ENCODE data around the gene OR51I2. TPM values are rescaled to one million over a fixed set of nuclear protein-coding genes. Genes with fewer than 3 reads are reported as not detected.

Gene OR51I2, protein sequence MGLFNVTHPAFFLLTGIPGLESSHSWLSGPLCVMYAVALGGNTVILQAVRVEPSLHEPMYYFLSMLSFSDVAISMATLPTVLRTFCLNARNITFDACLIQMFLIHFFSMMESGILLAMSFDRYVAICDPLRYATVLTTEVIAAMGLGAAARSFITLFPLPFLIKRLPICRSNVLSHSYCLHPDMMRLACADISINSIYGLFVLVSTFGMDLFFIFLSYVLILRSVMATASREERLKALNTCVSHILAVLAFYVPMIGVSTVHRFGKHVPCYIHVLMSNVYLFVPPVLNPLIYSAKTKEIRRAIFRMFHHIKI
- not detected for polyA plus RNA-seq (2013, experiment 1 of 2; ENCODE audit: insufficient read length)
- not detected for polyA plus RNA-seq (2013, experiment 2 of 2; ENCODE audit: insufficient read length)

DNA sequence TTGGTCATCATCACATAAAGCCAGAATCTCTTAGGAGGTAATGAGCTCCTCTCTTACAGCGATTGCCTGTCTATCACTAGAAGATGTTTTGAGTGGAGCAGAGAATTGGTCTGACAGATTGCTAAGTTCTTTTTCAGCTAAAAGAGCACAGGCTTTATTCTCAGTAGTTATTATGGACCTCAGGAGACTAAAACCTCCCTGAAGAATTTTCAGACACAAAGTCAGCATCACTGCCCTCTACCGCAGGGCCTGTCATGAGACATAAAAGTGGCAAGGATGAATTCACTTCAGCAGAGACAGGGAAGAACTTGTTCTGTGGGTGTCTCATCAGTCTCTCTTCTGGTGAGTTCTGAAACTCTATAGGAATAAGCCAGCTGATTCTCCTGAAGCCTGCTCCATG is at the start of gene OR51I2:
OR51I2 (plus strand) TSS at position 301 of the 400 bp plus-strand sequence. CDS start 4,166 bp downstream, outside the sequence.
- DNase-seq = no peak

DNA sequence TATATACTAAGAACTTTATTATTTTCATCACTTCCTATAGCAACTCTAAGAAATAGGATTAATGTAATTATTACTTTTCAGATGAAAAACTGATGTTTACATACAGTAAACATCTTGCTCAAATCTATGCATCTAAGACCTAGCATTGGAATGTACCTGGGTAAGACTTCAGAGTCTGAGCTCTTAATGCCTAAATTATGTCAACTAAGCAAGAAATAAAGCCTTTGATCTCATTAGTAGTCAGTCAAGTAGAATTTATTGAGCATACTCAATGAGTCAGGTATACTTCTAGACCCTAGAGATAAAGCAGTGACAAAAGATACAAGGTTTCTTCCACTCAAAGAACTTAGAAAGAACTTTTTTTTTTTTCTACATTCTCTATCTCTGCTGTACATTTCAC is 44.0 kb upstream of the OR51I2 start:
- DNase-seq = no peak

DNA sequence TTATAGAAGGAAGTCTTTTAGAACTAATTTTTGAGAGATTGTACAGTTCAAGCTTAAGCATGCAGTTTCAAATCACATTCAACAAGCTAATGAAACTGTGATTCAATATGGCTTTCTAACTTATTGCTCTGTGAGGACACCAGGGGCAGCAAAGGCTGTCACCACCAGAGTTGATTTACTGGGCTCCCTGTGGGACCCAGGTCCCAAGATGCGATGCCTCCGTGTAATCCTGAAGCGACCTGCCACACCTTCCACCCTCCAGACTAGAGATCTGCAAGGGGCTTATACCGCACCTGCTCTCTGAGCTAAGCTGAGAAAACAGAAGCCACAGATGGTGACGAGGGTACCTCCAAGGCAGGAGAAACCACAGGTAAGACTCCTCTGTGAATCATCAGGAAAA is 28.1 kb upstream of the OR51I2 start:
- no peak for DNase-seq

DNA sequence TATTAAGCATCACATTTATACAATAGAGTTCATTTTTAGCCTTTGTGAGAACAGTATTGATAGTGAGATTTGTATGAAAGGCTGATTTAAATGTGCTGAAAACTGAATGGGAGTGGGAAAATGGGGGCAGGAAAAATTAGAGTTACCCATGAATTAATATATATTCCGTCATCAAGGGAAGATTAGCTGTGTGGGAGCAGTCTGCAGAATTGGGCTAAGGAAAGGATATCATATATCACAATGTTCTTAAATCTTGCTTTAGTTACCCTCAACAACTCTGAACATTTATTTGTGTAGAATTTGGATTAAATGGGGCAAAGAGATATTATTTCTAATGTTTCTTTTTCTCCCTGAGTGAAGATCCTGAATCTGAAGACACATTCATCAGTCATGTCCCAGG is 27.3 kb upstream of the OR51I2 start, which contains the start of gene OR51Q1:
OR51Q1 (plus strand) TSS at position 301 of the 400 bp plus-strand sequence; CDS start at position 391, 90 bp downstream.
- no peak for DNase-seq

DNA sequence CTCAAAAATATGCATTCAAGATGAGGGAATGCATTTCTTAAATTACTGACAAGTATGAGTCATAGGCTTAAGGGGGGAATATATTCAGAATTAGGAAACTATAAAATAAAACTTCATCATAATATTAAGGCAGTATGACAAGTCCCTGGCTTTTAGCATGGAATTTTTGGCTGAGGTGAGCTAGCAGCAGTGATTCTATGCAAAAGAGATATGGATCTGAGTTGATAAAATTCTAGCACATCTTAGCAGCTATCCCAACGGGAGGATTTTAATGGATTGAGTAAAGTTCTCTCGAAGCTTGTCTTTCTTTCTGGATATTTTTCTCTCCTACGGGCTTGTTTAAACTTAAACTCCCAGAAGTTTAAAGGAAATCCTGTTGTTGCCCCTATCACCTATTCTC is 26.0 kb upstream of the OR51I2 start:
- no peak for DNase-seq

DNA sequence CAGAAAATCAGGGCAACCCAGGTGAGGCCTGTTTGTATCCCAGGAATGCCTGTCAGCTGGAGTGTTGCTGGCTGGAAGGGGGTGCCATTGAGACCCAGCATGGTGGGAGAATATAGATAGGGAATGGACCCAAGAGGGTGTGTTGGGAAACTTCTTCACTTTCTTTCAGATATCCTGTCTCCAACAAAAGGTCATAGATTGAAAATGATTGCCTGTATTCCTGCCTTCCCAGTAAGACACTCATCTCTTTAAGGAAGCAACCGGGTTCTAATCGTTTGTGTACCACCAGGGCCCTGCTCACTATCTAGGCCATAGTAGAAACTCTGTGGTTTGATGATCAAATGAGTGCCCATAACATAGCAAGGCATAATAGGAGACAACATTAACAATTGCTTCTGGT is 7.7 kb upstream of the OR51I2 start, which contains the start of gene OR51I1:
OR51I1 (minus strand) TSS at position 101 of the 400 bp plus-strand sequence; CDS start at position 101, 0 bp downstream.
- DNase-seq = no peak

DNA sequence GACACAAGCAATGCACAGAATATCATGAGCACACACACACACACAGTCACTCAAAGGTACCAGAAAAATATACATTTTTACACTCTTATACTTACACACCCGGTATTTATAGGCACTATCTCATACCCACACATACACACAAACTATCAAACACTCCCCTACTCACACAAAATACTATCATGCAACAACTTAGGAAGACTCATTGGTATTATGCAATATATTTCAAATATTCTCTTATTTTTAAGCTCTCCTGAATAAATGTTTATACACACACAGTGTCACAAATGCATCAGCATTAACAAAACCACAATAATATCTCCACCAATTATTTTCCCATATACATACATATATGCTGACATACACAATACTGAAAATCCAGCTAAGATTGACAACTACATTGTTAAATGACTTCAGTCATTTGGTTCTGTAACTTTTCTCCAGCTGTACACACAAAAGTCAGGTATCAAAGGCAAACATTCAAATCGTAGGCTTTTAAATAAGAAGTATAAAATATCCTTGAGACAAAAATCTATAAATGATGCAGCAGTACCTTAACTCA is 5.2 kb upstream of the OR51I2 start:
- no peak for DNase-seq

DNA sequence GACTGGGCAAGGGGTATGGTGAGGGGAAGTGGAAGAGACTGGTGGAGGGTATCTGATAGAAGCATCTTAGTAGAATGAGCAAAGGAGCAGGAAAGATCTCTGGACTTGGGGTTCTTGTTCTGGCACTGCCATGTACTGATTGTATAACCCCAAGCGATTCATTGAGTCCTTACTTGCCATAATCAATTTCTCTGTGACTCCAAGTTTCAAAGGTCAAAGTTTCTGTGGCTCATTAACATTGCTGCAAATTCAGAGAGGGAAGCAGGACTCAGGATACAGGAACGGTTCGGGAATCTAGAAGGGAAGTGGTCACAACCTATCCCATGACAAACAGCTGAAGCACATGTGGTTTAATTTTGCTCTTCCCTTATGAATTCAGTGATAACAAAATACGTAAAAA is 309 bp downstream of the OR51I2 start:
- DNase-seq = no peak

DNA sequence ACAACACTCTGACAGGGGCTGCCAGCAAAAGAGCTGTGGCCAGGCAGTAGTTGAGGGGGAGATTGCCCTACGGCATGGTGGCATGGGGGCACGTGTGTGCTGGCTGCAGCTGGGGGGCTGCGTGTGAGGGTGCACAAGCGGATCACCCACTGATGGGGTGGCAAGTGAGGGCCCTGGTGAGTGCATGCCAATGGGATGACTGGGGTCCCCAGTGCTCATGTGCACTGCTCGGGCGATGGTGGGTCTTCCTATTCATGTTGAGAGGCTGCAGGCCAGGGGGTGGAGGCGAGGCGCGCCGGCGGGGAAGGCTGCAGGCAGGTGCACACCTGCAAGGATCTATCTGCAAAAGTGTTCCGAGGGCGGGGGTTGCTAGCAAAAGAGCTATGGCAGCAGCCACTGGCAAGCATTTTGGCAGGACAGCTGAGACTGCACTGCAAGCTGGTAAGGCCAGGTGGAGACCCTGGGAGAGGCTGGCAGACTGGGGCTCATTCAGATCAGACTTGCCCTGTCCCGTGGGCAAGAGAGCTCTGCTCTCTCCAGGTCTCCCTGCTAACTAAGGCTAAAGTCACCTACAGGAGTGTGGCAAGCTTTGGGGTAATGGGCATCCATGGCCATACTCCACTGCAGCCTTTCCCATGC is 12.0 kb downstream of the OR51I2 start:
- no peak for DNase-seq

DNA sequence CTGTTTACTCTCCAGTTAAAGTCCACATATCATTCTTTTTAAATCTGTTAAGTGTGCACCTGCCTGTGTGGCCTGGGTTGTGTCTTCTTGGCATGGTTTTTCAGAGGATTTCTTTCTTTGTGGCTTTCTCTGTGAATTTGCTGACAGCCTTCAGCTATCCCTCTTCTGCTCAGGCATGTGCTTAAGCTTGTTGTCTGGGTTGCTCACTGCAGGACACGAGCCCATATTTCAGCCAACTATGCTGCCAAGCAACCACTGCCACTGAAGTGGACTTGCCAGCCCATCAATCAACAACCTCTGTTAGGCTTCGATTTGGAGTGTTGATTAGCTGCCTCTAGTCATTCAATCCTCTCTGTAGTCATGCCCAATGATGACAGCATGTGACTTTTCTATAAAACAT is 18.4 kb downstream of the OR51I2 start:
- no peak for DNase-seq

DNA sequence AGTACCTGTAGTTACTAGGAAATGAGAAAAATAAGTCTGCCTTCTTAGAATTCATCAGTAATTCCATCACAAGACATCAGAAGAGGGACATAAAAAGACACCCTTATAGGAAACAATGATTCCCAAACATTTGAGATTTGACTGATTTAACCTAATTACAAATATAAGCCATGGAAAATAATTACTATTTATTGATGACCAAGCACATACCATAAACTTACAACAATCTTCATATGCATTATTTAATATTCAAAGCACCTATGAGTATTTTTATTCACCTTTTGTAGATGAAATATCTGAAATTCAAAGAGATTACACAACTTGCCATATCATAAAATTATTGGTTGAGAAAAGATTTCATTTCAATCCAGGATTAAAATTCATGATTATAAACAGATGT is 24.8 kb downstream of the OR51I2 start:
- no peak for DNase-seq

DNA sequence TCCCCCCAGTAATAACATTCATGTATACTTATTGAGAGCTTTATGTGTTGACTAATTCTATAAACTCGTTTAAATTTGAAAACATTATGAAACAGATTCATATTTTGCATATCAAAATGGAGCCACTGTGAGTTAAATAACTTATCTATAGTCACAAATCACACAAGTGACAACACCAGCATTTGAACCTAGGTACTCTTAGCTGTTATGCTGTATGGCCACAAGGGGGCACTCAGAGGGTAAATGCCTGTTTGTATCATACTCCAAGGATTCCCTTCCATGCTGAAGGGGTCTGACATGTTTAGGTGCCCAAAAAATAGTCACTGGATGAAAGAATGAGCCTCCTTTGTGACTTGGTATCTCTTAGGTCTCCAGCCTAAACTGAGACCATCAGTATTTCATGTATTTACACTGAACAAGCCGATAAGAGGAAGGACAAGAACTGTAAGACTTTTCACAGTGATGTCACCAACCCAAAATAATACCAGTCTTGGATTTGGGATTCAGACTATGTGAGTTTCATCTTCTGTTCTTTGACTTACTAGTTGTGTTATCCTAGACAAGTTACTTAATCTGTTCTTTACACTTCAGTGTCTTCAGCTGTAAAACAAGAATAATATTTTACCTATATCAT is 27.2 kb downstream of the OR51I2 start:
- DNase-seq = peak; percentile 53

DNA sequence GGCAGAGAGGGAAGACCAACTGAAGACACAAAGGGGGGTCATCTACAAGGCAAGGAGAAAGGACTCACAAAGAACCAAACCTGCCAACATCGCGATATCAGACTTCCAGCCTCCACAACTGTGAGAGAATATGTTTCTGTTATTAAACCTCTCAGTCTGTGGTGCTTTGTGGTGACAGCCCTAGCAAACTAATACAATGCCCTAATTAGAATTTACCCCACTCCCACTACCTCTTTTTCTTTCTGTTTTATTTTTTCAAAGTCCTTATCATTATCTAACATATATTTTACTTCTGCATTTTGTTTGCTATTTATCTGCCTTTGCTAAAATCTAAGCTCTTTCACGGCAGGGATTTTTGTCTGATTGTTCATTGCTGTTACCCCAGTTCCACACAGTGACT is 36.9 kb downstream of the OR51I2 start:
- no peak for DNase-seq

DNA sequence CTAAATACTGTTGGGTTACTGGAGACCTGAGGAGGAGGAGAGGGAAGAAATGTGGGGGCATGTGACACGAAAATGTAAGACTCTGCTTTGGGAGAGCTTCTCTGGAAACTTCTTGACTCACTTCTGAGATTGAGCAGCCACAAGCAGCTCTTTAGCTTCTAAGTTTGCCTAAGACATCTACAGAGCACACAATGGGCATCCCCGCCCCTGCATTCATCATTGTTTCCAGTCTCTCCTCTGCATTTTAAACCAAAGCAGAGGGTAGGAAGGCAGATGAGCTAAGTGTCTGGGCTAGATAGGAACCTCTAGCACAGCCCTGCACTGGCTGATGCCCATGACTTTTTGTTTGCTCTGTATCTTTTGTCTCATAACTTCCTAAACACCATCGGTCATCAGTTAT is 37.3 kb downstream of the OR51I2 start:
- DNase-seq = no peak

DNA sequence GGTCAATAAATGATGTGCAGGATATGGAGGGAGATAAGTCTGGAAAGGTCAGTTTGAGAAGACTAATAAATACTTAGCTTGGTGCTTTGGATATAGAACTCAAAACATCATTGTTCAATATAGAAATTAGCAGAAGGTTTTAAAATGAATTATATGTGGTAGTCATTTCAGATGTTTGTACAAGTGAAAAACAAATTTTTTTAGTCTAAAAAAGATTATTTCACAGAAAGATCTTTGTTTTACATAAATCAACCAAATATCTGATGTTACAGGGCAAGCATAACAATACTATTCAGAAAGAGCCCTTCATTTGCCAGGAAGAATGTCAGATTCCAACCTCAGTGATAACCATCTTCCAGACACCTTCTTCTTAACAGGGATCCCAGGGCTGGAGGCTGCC is 39.3 kb downstream of the OR51I2 start, which contains the start of gene OR52D1:
OR52D1 (plus strand) TSS at position 301 of the 400 bp plus-strand sequence; CDS start at position 323, 22 bp downstream.
- DNase-seq = no peak

DNA sequence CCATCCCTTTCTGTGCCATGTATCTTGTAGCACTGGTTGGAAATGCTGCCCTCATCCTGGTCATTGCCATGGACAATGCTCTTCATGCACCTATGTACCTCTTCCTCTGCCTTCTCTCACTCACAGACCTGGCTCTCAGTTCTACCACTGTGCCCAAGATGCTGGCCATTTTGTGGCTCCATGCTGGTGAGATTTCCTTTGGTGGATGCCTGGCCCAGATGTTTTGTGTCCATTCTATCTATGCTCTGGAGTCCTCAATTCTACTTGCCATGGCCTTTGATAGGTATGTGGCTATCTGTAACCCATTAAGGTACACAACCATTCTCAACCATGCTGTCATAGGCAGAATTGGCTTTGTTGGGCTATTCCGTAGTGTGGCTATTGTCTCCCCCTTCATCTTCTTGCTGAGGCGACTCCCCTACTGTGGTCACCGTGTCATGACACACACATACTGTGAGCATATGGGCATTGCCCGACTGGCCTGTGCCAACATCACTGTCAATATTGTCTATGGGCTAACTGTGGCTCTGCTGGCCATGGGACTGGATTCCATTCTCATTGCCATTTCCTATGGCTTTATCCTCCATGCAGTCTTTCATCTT is 39.8 kb downstream of the OR51I2 start:
- DNase-seq = no peak

DNA sequence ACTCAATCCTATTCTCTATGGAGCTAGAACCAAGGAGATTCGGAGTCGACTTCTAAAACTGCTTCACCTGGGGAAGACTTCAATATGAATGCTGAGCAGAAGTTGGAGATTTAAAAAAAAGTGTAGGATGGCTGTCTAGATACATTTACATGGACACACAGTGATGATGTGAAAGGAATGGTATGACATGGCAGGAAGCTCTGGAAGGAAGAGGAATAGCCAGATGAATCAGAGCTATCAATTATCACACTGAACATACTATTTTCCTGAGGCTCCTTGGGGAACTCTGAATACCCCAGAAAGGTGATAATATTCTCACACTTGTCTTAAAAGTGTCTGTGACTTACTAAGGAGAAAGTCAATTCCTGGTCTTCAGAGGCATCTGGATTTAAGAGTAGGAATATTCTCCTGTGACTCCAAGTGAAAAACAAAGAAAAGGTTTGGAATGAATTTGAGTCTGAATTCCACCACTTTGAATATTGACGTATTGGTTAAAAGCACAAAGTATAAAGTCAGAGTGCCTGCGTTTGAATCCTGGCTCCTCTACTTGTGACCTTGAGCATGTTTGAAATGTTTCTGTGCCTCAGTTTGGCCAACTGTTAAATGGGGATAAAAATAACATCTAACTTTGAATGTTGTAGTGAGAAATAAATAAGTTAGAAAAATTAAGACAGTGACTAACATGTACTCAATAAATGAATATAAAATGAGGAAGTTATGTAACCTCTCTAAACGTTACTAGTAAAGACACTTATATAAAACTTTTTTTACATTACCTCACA is 40.6 kb downstream of the OR51I2 start:
- peak; percentile 64 for DNase-seq

DNA sequence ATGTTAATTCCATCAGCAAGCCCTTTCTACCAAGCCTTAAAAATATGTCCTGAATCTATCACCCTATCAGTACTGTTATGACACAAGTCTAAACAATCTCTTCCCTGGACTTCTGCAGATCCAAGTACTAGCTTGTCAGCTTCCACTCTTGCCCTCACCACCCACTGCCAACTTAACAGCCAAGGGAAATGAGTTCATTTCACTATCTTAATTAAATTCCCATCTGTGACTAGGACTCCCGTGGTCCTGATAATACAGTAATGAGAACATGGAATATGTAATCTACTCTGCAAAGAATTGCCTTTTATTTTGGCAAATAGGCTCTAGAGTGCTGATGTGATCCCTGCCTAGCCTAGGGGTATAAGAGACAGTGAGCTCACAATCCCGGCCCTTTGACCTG is 50.5 kb downstream of the OR51I2 start:
- DNase-seq = no peak

DNA sequence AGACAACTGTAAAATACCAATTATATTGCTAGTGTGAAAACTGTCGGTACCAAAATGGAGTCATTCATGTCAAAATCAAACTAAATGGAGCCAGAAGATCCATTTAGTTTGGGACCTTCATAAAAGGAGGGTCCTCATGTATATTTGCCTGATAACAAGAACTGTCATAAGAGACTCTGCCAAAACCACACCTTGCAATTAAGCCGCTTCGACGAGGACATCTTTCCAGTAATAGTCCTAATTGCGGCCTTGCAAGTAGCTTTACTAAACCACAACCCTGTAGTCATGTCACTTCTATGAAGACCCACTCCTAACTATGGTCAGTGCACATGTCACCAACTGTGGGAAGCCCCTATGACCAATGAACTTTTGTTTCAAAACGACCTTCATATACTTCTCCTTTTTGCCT is 51.3 kb downstream of the OR51I2 start:
- no peak for DNase-seq

DNA sequence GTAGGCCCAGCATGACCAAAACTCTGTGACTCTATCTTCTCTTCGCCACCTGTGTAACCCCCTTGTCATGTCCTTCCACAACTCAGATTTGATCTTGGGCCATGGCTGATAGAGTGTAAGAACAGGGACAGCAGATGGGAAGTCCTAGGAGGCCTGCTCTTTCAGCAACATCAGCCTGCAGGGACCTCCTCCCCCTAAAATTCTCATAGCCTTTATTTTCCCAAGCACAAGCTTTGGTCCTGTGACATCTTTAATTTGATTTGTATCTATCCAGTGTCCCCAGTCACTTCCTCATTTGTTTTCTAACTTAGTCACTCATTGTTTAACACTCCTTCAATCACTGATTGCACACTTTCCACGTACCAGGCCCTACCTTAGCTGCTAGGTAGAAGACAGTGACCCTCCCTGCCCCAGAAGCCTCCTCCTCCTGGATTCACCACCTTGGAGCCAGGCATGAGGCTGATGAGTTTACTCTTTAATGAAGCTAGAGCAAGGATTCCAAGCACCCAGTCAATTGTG is 55.3 kb downstream of the OR51I2 start:
- no peak for DNase-seq

DNA sequence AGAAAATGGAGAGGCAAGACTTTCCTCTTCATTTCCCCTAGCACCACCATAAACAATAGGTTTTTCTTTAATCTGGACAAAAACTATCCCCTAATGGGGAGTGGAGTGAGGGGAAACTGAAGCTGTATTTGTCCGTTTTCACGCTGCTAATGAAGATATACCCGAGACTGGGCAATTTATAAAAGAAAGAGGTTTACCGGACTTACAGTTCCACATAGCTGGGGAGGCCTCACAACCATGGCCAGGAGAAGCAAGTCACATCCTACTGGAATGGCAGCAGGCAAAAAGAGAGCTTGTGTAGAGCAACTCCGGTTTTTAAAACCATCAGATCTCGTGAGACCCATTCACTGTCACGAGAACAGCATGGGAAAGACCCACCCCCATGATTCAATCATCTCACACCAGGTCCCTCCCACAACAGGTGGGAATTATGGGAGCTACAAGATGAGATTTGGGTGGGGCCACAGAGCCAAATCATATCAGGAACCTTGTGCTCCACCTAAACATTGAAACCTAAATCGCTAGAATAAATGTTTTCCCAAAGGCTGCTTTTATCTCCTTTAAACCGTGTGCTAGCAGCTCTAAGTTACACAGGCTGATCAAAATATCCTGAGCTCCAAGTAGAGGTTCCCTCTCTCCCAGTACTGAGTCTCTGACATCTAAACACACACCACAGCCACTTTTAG is 56.4 kb downstream of the OR51I2 start:
- no peak for DNase-seq

Data from fibroblast of skin of abdomen (primary cell).